OCI-M2 (cell line): ENCODE measurements around the gene DOP1B.

Experiments used
- DNase-seq: peaks from one replicate; lab custom pipeline; 2025; ENCODE audit not compliant: unreplicated experiment; lab: John Stamatoyannopoulos, UW

The DOP1B gene

DNA sequence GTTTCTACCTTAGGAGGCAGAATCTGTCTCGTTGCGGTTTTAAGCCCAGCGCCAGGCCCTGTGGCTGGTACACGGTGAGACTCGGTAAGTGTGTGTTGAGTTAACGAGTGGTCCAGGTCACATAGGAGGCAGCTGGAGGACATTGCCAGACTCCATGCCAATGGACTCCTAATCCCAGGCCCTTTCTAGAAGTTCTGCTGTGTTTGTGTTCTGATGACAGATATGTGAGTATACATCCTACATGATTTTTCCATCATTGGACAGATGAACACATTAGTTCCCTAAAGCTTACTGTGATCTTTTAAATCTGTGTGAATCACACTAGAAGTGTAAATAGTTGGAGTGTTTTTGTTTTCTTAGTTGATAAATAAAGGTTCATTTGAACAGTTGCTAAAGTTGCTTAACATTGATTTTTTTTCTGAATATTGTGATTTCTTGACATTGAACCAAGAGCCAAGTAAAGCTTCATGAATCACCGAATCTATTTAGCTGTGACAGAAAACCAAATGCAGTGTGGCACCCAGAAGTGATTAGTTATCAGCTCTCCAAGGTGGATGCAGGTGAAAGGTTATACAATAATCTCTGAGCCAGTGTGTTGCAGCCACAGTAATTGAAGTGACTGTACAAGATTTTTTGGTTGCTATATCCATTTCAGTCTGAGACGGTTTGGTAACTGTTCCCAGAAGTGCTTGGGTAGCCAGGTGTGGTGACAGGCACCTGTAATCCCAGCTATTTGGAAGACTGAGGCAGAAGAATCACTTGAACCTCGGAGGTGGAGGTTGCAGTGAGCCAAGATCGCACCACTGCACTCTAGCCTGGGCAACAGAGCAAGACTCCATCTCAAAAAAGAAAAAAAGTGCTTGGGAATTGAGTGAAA lies 46.3 kb downstream of the DOP1B start:
- no peak for DNase-seq

DNA sequence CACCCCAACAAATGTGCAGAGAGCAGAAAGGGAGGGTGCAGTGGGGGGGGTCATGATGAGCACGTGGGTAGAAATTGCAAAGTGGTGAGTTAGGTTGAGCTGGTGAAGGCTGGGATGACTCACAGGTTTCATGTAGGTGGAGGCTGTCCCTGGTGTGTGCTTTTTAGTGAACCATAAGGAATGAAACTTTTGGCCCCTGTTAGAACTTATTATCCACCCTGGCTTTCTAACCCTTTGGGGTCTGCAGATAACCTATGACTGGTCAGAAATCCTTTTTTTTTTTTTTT lies 46.9 kb downstream of the DOP1B start:
- no peak for DNase-seq

DNA sequence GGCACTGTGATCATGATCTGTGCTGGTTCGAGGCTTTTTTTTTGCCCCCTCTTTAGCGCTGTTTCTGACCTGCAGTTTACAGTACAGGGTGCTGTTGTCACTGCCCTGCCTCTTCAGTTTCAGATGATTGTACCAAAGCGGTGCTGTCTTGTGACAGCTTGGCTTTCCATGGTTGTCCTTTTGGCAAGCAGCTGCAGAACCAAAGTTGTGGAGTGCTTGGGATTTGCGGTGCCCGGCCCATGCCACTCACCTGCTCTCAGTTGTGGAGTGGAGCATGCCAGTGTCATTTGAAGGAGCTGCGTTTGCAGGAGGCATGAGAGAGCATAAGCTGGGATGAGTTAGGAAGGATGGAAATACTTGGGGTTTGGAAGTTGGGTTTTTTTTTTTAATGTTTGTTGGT lies 48.4 kb downstream of the DOP1B start:
- DNase-seq, result no peak

DNA sequence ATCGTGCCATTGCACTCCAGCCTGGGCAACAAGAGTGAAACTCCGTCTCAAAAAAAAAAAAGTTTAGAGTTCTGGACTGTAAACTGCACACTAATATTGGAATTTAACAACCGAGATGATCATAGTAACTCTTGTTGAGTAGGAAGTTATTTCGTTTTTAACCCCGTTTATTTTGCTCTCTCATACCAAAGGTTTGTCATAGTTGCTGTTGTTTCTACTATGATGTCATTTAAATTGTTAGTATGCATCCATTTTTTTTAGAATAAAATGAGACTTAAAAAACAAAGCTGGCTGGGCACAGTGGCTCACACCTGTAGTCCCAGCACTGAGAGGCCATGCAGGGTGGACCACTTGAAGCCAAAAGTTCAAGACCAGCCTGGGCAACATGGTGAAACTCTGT lies 49.3 kb downstream of the DOP1B start:
- DNase-seq, result no peak
